Measurements from ENCODE around the gene CCDC33. TPM values are rescaled to one million over a fixed set of nuclear protein-coding genes. Genes with fewer than 3 reads are reported as not detected.

Gene CCDC33
- total RNA-seq, 1 donor from 2014 or later = 4.2 TPM

DNA sequence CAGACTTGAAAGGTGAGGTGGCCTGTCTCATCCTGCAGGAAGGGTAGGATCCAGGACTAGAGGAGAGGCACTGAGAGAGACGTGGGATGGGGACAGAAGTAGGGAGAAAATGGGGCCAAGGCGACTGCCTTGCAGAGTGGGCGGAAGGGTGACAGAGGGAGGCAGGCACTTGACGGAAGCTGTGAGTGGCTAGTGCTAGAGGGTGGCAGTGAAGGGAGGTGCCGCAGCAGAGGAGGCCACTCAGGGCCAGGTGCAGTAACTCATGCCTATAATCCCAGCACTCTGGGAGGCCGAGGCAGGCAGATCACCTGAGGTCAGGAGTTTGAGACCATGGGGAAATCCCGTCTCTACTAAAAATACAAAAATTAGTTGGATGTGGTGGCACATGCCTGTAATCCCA lies 7.3 kb downstream of the CCDC33 start:
- TF ChIP-seq, protein P1, sequence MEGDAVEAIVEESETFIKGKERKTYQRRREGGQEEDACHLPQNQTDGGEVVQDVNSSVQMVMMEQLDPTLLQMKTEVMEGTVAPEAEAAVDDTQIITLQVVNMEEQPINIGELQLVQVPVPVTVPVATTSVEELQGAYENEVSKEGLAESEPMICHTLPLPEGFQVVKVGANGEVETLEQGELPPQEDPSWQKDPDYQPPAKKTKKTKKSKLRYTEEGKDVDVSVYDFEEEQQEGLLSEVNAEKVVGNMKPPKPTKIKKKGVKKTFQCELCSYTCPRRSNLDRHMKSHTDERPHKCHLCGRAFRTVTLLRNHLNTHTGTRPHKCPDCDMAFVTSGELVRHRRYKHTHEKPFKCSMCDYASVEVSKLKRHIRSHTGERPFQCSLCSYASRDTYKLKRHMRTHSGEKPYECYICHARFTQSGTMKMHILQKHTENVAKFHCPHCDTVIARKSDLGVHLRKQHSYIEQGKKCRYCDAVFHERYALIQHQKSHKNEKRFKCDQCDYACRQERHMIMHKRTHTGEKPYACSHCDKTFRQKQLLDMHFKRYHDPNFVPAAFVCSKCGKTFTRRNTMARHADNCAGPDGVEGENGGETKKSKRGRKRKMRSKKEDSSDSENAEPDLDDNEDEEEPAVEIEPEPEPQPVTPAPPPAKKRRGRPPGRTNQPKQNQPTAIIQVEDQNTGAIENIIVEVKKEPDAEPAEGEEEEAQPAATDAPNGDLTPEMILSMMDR (IDR thresholded peaks at IDR 0.05; ENCODE audit: unreplicated experiment) = no peak
- H3K27me3 Mint-ChIP-seq (ENCODE audit: low read depth) = peaks cover 37% of the 10 kb centered on the region
- no peaks in the 10 kb centered on the region for H3K9me3 Mint-ChIP-seq
- no peak overlapping the region for H3K4me3 Mint-ChIP-seq
- DNase-seq (ENCODE audit: low spot score in 2 of 2, unreplicated experiment in 2 of 2) = no peak
- H3K36me3 Mint-ChIP-seq = no peaks in the 10 kb centered on the region
- H3K27ac Mint-ChIP-seq = no peak overlapping the region
- H3K4me1 Mint-ChIP-seq = peaks cover 20% of the 10 kb centered on the region

DNA sequence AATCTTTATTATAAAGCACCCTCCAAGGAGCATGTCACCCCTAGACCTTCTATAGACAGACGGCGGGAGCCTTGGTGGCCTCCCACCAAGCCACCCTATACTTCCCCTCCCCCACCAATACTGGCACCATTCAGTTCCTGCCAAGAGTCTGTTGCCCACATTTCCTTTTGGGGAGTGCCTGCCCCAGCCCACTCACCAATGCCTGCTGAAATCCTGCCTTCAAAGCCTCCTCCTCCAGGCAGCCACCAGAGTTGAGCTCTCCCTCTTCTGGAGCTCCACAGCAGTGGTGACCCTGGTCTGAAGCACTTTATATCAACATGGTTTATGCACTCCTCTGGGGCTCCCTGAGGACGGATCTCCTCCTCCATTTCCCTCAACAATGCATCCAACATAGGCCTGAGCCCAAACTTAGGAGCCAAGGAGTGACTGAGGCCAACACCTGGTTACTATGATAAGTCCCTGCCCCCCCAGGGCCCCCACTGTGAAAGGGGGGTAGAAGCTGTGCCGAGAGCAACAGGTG lies 8.8 kb downstream of the CCDC33 start:
- Mint-ChIP-seq H3K4me1 (peaks cover 20% of the 10 kb centered on the region), H3K4me3 (no peak overlapping the region), H3K36me3 (no peaks in the 10 kb centered on the region), H3K27me3 (ENCODE audit: low read depth) (peaks cover 46% of the 10 kb centered on the region), H3K27ac (no peak overlapping the region), H3K9me3 (no peaks in the 10 kb centered on the region)
- no peak for DNase-seq (ENCODE audit: low spot score in 2 of 2, unreplicated experiment in 2 of 2)
- TF ChIP-seq, protein P1 (IDR thresholded peaks at IDR 0.05; ENCODE audit: unreplicated experiment) = no peak

DNA sequence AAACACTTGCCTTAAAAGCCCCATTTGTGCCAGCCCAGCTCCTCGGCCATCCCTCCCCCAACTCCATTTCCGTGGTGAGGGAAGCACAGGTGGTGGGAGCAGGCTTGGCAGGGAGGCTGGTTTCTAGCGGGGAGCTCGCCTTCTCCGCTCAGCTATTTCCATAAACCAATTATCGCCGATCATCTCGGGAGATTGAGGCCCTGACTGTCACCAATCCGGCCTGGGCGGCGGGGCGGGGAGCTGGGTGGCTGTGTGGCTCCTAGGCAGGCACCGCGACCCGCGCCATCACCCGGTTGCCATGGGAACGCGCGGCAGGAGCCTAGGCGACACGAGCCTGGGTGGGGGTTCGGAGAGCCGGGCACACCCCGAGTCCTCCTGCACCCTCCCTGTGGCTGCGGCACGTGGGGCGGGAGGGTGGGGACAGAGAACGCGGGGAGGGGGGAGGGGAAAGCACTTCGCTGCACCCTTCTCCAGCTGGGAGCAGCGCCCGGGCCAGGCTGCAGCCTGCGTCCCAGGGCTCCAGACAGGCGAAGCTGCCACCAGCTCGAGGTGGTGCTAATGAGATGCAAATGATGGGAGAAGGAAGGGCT lies 9.3 kb downstream of the CCDC33 start:
- no peak for DNase-seq (ENCODE audit: low spot score in 2 of 2, unreplicated experiment in 2 of 2)
- H3K4me1 Mint-ChIP-seq = peaks cover 20% of the 10 kb centered on the region
- peaks cover 51% of the 10 kb centered on the region for H3K27me3 Mint-ChIP-seq (ENCODE audit: low read depth)
- TF ChIP-seq, protein P1 (IDR thresholded peaks at IDR 0.05; ENCODE audit: unreplicated experiment) = no peak
- no peaks in the 10 kb centered on the region for H3K9me3 Mint-ChIP-seq
- peak overlapping the region; percentile 11 for H3K4me3 Mint-ChIP-seq
- H3K27ac Mint-ChIP-seq = no peak overlapping the region
- no peaks in the 10 kb centered on the region for H3K36me3 Mint-ChIP-seq

DNA sequence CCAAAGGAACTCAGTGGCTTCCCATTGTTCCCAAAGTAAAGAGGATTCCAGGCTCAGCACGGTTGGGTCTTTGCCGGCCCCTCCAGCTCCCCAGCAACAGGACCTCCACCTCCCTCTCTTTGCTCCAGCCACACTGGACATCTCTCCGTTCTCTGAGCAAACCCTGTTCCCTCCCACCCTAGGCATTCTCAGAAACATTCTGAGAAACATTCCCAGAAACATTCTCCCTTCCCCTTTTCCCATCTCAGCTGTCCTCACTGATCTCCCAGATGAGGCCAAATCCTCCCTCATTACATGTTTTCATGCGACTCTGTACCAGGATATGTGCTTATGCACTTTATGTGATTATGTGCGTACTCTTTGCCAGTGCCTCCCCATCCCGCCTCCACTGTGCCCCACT lies 14.1 kb downstream of the CCDC33 start:
- H3K36me3 Mint-ChIP-seq = no peaks in the 10 kb centered on the region
- H3K4me1 Mint-ChIP-seq = peaks cover 9% of the 10 kb centered on the region
- DNase-seq (ENCODE audit: low spot score in 2 of 2, unreplicated experiment in 2 of 2) = no peak
- no peak overlapping the region for H3K27ac Mint-ChIP-seq
- no peak overlapping the region for H3K4me3 Mint-ChIP-seq
- no peaks in the 10 kb centered on the region for H3K9me3 Mint-ChIP-seq
- TF ChIP-seq, protein P1 (IDR thresholded peaks at IDR 0.05; ENCODE audit: unreplicated experiment) = no peak
- peaks cover 61% of the 10 kb centered on the region for H3K27me3 Mint-ChIP-seq (ENCODE audit: low read depth)

DNA sequence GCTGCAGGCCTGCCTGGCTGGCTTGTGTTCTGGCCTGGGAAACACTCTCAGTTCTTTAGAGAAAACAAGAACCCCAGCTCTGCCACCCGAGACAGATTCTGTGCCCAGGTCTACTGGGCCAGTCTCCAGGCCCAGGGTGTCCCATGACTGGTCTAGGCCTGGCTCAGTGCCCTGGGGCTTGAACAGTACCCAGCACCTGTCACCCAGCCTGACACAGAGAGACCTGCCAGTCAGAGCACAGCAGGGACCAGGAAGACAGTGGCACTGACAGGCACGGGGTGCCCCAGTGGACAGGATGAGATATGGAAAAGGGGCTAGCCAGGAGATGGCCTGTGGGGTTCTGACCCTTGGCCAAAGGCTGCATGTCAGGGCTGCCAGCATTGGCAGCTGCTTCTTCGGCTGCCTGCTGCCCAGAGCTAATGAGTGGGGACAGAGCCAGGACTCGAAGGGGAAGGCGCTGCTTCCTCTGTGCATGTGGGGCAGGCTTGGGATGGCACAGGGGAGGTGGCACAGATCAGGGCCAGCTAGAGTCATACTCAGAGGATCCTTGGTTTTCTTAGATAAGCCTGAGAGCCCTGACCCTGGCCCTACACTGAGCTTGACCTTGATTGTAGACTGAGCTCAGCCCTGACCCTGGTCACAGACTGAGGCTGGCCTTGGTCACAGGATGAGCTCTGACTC lies 15.1 kb downstream of the CCDC33 start:
- H3K4me1 Mint-ChIP-seq = peaks cover 4% of the 10 kb centered on the region
- H3K27me3 Mint-ChIP-seq (ENCODE audit: low read depth) = peaks cover 56% of the 10 kb centered on the region
- no peak overlapping the region for H3K27ac Mint-ChIP-seq

More for the DNA sequence above, 15.1 kb downstream of the CCDC33 start:
- Mint-ChIP-seq H3K9me3 (no peaks in the 10 kb centered on the region), H3K36me3 (no peaks in the 10 kb centered on the region), H3K4me3 (no peak overlapping the region)
- TF ChIP-seq, protein P1 (IDR thresholded peaks at IDR 0.05; ENCODE audit: unreplicated experiment) = no peak
- DNase-seq (ENCODE audit: low spot score in 2 of 2, unreplicated experiment in 2 of 2) = no peak

Data from mesothelial cell of epicardium (in vitro differentiated cells).